Progenitor cell of endocrine pancreas (in vitro differentiated cells): Measurements from ENCODE around the gene SPDYE9. TPM values are rescaled to one million over a fixed set of nuclear protein-coding genes. Genes with fewer than 3 reads are reported as not detected.
"Not testable (repeated sequence)": the region's sequence is repeated elsewhere in the genome, so short reads cannot be mapped to it uniquely, and the experiment has no call there.

Experiments used
- DNase-seq: peaks from one replicate; pipeline ENCODE4 v3.0.0; 2021; ENCODE audit warnings: low spot score; ENCODE audit not compliant: unreplicated experiment
- H3K27ac Mint-ChIP-seq: 2 replicates; pipeline ENCODE4 v1.8.0; 2021; ENCODE audit warnings: mild to moderate bottlenecking, moderate library complexity, mixed read lengths
- H3K27me3 Mint-ChIP-seq: 2 replicates; pipeline ENCODE4 v1.8.0; 2021; ENCODE audit warnings: mixed read lengths
- H3K36me3 Mint-ChIP-seq: 2 replicates; pipeline ENCODE4 v1.8.0; 2022; ENCODE audit warnings: mixed read lengths; ENCODE audit not compliant: insufficient read depth
- H3K4me1 Mint-ChIP-seq: 2 replicates; pipeline ENCODE4 v1.8.0; 2021; ENCODE audit warnings: low read depth, mixed read lengths
- H3K4me3 Mint-ChIP-seq: 2 replicates; pipeline ENCODE4 v1.8.0; 2021; ENCODE audit warnings: low read depth, mild to moderate bottlenecking, moderate library complexity, mixed read lengths
- H3K9me3 Mint-ChIP-seq: 2 replicates; pipeline ENCODE4 v1.8.0; 2021; ENCODE audit warnings: low read depth, mixed read lengths
- long read RNA-seq: library from polyadenylated mRNA; unstranded; transcript quantifications from one replicate; pipeline ENCODE4 v2.0.0, GENCODE V29; 2020
- total RNA-seq: library from RNA; stranded (reverse); gene quantifications from 2 replicates; pipeline ENCODE4 v1.2.1, GENCODE V29; 2021

Gene SPDYE9
- 0.22 TPM in 1 of 2 replicates, not detected in the other for total RNA-seq
- long read RNA-seq, partial matches to known transcripts, result 0 of 3 reads
- long read RNA-seq, other reads (novel, unspliced or antisense), result 3 of 3 reads

GRCh38 chr7:73085938-73086337, at the start of gene SPDYE9:
SPDYE9 (minus strand) TSS chr7:73086038; CDS start chr7:73084238, 1,800 bp downstream.
- H3K27ac Mint-ChIP-seq, H3K36me3 Mint-ChIP-seq, DNase-seq, H3K4me1 Mint-ChIP-seq, H3K27me3 Mint-ChIP-seq, H3K4me3 Mint-ChIP-seq, H3K9me3 Mint-ChIP-seq: not testable (repeated sequence)

GRCh38 chr7:73134866-73135265, 49.0 kb upstream of the SPDYE9 start:
- not testable (repeated sequence) for H3K4me3 Mint-ChIP-seq, H3K27me3 Mint-ChIP-seq, H3K36me3 Mint-ChIP-seq, DNase-seq, H3K4me1 Mint-ChIP-seq, H3K9me3 Mint-ChIP-seq, H3K27ac Mint-ChIP-seq

GRCh38 chr7:73132651-73133217, 46.9 kb upstream of the SPDYE9 start:
- not testable (repeated sequence) for DNase-seq, H3K4me3 Mint-ChIP-seq

GRCh38 chr7:73130612-73131011, 44.8 kb upstream of the SPDYE9 start:
- not testable (repeated sequence) for H3K9me3 Mint-ChIP-seq, DNase-seq, H3K27ac Mint-ChIP-seq, H3K4me3 Mint-ChIP-seq, H3K36me3 Mint-ChIP-seq, H3K27me3 Mint-ChIP-seq, H3K4me1 Mint-ChIP-seq

More at GRCh38 chr7:73132651-73133217, 46.9 kb upstream of the SPDYE9 start:
- H3K9me3 Mint-ChIP-seq, H3K27me3 Mint-ChIP-seq, H3K27ac Mint-ChIP-seq, H3K4me1 Mint-ChIP-seq, H3K36me3 Mint-ChIP-seq: not testable (repeated sequence)

GRCh38 chr7:73124126-73124525, 38.3 kb upstream of the SPDYE9 start:
- DNase-seq, H3K27me3 Mint-ChIP-seq, H3K9me3 Mint-ChIP-seq, H3K4me3 Mint-ChIP-seq, H3K27ac Mint-ChIP-seq, H3K4me1 Mint-ChIP-seq, H3K36me3 Mint-ChIP-seq: not testable (repeated sequence)

- not testable (repeated sequence) for H3K4me3 Mint-ChIP-seq, DNase-seq, H3K27ac Mint-ChIP-seq, H3K36me3 Mint-ChIP-seq, H3K27me3 Mint-ChIP-seq, H3K9me3 Mint-ChIP-seq, H3K4me1 Mint-ChIP-seq
These were observed 37.1 kb upstream of the SPDYE9 start for GRCh38 chr7:73122778-73123447.

- H3K4me1 Mint-ChIP-seq, H3K36me3 Mint-ChIP-seq, DNase-seq, H3K4me3 Mint-ChIP-seq, H3K27me3 Mint-ChIP-seq, H3K27ac Mint-ChIP-seq, H3K9me3 Mint-ChIP-seq: not testable (repeated sequence)
These were observed 32.3 kb upstream of the SPDYE9 start for GRCh38 chr7:73118155-73118554.

GRCh38 chr7:73057811-73058210, 28.0 kb downstream of the SPDYE9 start, which contains the start of gene SPDYE11:
SPDYE11 (minus strand) TSS chr7:73057911; CDS start chr7:73056111, 1,800 bp downstream.
- not testable (repeated sequence) for H3K36me3 Mint-ChIP-seq, H3K27me3 Mint-ChIP-seq, H3K9me3 Mint-ChIP-seq, H3K4me3 Mint-ChIP-seq, DNase-seq, H3K4me1 Mint-ChIP-seq, H3K27ac Mint-ChIP-seq

GRCh38 chr7:73029666-73030065, 56.2 kb downstream of the SPDYE9 start, which contains the start of gene SPDYE8:
SPDYE8 (minus strand) TSS chr7:73029766; CDS start chr7:73027966, 1,800 bp downstream.
- H3K27me3 Mint-ChIP-seq, DNase-seq, H3K9me3 Mint-ChIP-seq, H3K36me3 Mint-ChIP-seq, H3K27ac Mint-ChIP-seq, H3K4me3 Mint-ChIP-seq, H3K4me1 Mint-ChIP-seq: not testable (repeated sequence)

Other genes with a start within 250 kb of the SPDYE9 start
- gene POM121, start 160.9 kb downstream of the SPDYE9 start, total RNA-seq, result 53.2 and 53.6 TPM in 2 replicates
- 2.1 and 2.4 TPM in 2 replicates for gene TRIM74, start 116.6 kb downstream of the SPDYE9 start, total RNA-seq
- 0.22 TPM in 1 of 2 replicates, not detected in the other for gene SPDYE8, start 56.3 kb downstream of the SPDYE9 start, total RNA-seq
- gene SPDYE11, start 28.1 kb downstream of the SPDYE9 start, total RNA-seq, result 0.22 TPM in 1 of 2 replicates, not detected in the other
- 35.2 and 36.8 TPM in 2 replicates for gene NSUN5, start 222.8 kb upstream of the SPDYE9 start, total RNA-seq
- gene TRIM50, start 242.0 kb upstream of the SPDYE9 start, total RNA-seq, result 10.9 and 11.2 TPM in 2 replicates
- not detected in 2 replicates for gene FKBP6, start 242.1 kb upstream of the SPDYE9 start, total RNA-seq